ENCODE measurements around the gene SPATS1.

SPATS1 gene

DNA sequence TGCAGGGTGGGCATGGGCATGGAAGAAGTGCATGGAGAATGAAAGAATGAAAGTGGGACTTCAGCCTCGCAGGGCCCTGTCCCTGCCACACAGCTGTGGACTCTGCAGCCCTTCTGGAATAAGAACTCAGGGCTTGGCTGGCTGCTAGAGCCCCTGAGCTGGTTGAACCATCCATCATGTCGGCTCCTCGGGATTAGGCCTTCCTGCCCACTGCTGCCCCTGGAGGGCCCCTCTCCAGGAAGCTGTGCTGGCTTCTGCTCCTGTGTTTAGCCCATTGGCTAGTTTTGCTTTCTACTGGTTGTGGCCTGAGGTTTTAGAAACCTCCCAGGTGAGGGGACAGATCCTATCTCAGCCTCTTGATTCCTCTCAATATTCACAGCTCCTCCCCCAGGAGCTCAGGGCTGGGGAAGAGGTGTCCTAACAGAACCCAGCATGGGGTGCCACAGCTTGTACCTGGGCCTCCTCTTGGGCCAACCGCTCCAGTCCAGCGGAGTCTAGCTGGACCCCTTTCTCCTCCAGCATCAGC is 37.2 kb upstream of the SPATS1 start:
- peaks cover 5% of the 10 kb centered on the region; the same call in 1 of the 2 replicates for H3K36me3 ChIP-seq (ENCODE audit: insufficient read depth)
- no peak overlapping the region for H3K9ac ChIP-seq
- TF ChIP-seq, protein P1, sequence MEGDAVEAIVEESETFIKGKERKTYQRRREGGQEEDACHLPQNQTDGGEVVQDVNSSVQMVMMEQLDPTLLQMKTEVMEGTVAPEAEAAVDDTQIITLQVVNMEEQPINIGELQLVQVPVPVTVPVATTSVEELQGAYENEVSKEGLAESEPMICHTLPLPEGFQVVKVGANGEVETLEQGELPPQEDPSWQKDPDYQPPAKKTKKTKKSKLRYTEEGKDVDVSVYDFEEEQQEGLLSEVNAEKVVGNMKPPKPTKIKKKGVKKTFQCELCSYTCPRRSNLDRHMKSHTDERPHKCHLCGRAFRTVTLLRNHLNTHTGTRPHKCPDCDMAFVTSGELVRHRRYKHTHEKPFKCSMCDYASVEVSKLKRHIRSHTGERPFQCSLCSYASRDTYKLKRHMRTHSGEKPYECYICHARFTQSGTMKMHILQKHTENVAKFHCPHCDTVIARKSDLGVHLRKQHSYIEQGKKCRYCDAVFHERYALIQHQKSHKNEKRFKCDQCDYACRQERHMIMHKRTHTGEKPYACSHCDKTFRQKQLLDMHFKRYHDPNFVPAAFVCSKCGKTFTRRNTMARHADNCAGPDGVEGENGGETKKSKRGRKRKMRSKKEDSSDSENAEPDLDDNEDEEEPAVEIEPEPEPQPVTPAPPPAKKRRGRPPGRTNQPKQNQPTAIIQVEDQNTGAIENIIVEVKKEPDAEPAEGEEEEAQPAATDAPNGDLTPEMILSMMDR (conservative IDR thresholded peaks at IDR 0.05; ENCODE audit: low read depth, low read length), result no peak

DNA sequence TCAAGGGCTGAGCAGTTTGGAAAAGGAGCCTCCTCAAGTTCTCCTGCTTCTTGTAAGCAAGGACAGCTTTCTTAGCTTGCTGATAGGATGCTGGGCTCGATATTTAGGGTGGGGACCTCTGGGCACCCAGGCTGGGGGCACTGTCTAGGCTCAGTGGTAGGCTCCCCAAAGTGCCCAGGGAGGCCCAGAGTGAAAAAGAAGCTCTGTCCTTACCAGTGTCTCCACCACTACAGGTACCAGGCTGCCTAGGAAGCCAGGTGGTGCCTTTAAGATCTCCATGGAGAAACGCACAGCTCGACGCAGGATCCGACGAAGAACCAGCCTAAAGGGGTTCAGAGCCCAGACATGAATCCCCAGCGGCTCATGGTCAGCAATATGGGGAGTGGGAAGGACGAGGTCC is 35.7 kb upstream of the SPATS1 start:
- peaks cover 5% of the 10 kb centered on the region; the same call in 1 of the 2 replicates for H3K36me3 ChIP-seq (ENCODE audit: insufficient read depth)
- H3K27me3 ChIP-seq (ENCODE audit: insufficient read depth, low read depth), result no peaks in the 10 kb centered on the region

More for the DNA sequence above, 37.2 kb upstream of the SPATS1 start:
- H3K27ac ChIP-seq, result no peak overlapping the region
- H3K27me3 ChIP-seq (ENCODE audit: insufficient read depth, low read depth), result no peaks in the 10 kb centered on the region
- H3K4me3 ChIP-seq (IDR thresholded peaks at IDR 0.05; ENCODE audit: insufficient read depth, low read depth, low read length), result no peak overlapping the region
- H3K4me1 ChIP-seq (ENCODE audit: low read depth, poor library complexity, severe bottlenecking), result peaks cover 7% of the 10 kb centered on the region
- no peaks in the 10 kb centered on the region for H4K20me1 ChIP-seq (ENCODE audit: insufficient read depth)
- H3K4me2 ChIP-seq, result no peak overlapping the region
- H3K79me2 ChIP-seq (ENCODE audit: insufficient read depth, low read depth), result no peaks in the 10 kb centered on the region
- no peak overlapping the region for H2AFZ ChIP-seq (ENCODE audit: low read depth)

DNA sequence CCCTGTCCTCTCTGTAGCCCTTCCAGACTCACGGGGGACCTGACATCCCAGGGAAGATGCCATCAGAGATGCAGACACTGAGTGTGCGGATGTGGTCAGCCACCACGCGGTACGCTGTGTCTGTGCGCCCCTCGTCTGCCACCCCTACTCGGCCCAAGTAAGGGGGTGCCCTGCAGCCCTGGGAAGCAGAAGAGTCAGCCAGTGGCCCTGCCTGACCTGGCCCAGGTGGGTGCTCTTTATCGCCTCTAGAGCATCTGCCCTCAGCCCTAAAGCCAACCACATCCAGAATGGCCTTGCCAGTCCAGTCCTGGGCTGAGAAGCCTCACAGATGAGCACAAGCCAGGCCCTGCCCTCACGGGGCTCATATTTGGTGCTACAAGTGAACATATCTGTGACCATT is 35.2 kb upstream of the SPATS1 start:
- H3K36me3 ChIP-seq (ENCODE audit: insufficient read depth), result peaks cover 5% of the 10 kb centered on the region; the same call in 1 of the 2 replicates
- H2AFZ ChIP-seq (ENCODE audit: low read depth), result no peak overlapping the region
- no peak overlapping the region for H3K4me3 ChIP-seq (IDR thresholded peaks at IDR 0.05; ENCODE audit: insufficient read depth, low read depth, low read length)
- no peak overlapping the region for H3K4me2 ChIP-seq
- H3K27ac ChIP-seq, result no peak overlapping the region
- H3K79me2 ChIP-seq (ENCODE audit: insufficient read depth, low read depth), result 0 out of 2 replicates have a peak, but pooled peaks cover 5% of the 10 kb centered on the region
- H3K27me3 ChIP-seq (ENCODE audit: insufficient read depth, low read depth), result no peaks in the 10 kb centered on the region
- no peaks in the 10 kb centered on the region for H4K20me1 ChIP-seq (ENCODE audit: insufficient read depth)
- peaks cover 10% of the 10 kb centered on the region for H3K4me1 ChIP-seq (ENCODE audit: low read depth, poor library complexity, severe bottlenecking)
- no peak overlapping the region for H3K9ac ChIP-seq
- TF ChIP-seq, protein P1 (conservative IDR thresholded peaks at IDR 0.05; ENCODE audit: low read depth, low read length), result no peak

More for the DNA sequence above, 35.7 kb upstream of the SPATS1 start:
- no peak overlapping the region for H2AFZ ChIP-seq (ENCODE audit: low read depth)
- no peak overlapping the region for H3K27ac ChIP-seq
- TF ChIP-seq, protein P1 (conservative IDR thresholded peaks at IDR 0.05; ENCODE audit: low read depth, low read length), result no peak
- H3K9ac ChIP-seq, result no peak overlapping the region
- no peaks in the 10 kb centered on the region for H4K20me1 ChIP-seq (ENCODE audit: insufficient read depth)
- H3K79me2 ChIP-seq (ENCODE audit: insufficient read depth, low read depth), result 0 out of 2 replicates have a peak, but pooled peaks cover under 1% of the 10 kb centered on the region
- H3K4me1 ChIP-seq (ENCODE audit: low read depth, poor library complexity, severe bottlenecking), result peaks cover 7% of the 10 kb centered on the region
- no peak overlapping the region for H3K4me3 ChIP-seq (IDR thresholded peaks at IDR 0.05; ENCODE audit: insufficient read depth, low read depth, low read length)
- no peak overlapping the region for H3K4me2 ChIP-seq

DNA sequence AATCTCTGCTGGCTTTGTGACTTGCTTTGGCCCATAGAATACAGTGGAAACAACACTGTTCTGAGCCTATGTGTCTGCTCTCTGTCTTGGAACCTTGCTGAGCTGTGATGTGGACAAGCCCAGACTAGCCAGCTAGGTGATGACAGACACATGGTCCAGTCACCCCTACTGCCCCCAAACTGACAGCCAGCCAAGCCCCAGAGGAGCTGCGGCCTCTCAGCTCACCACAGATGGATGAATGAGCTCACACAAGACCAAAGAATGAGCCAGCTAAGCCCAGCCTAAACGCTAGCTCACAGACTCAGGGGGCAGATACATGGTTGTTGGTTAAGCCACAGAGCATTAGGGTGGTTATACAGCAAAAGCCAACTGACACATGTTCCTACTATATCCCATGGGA is 33.4 kb upstream of the SPATS1 start:
- peaks cover 13% of the 10 kb centered on the region for H3K4me1 ChIP-seq (ENCODE audit: low read depth, poor library complexity, severe bottlenecking)
- no peak overlapping the region for H2AFZ ChIP-seq (ENCODE audit: low read depth)
- H4K20me1 ChIP-seq (ENCODE audit: insufficient read depth), result no peaks in the 10 kb centered on the region
- no peak overlapping the region for H3K27ac ChIP-seq
- no peak overlapping the region for H3K4me3 ChIP-seq (IDR thresholded peaks at IDR 0.05; ENCODE audit: insufficient read depth, low read depth, low read length)
- H3K79me2 ChIP-seq (ENCODE audit: insufficient read depth, low read depth), result peaks cover 13% of the 10 kb centered on the region; the same call in 1 of the 2 replicates
- TF ChIP-seq, protein P1 (conservative IDR thresholded peaks at IDR 0.05; ENCODE audit: low read depth, low read length), result no peak
- peaks cover 5% of the 10 kb centered on the region; the same call in 1 of the 2 replicates for H3K36me3 ChIP-seq (ENCODE audit: insufficient read depth)
- no peak overlapping the region for H3K4me2 ChIP-seq
- H3K9ac ChIP-seq, result no peak overlapping the region
- H3K27me3 ChIP-seq (ENCODE audit: insufficient read depth, low read depth), result no peaks in the 10 kb centered on the region

Data from KMS-11 (cell line).